Stimulated activated CD4-positive, alpha-beta T cell treated with anti-CD3 and anti-CD28 coated beads, Interleukin-4, amount 100 ng/mL, for 48 hours (primary cell): ENCODE measurements around the gene TACC2.
A peak's percentile ranks its signal among the peaks of the same experiment; 100 is the strongest.

Experiments used
- DNase-seq, 2 donors: peaks; one replicate each; pipeline ENCODE4 v3.0.0-alpha.2; 2020; ENCODE audit warnings: low read depth in 2 of 2

The TACC2 gene

GRCh38 chr10:122251459-122252255 is 262.7 kb downstream of the TACC2 start:
- DNase-seq = no peak

- no peak for DNase-seq
Measured at GRCh38 chr10:122252805-122253204, 263.8 kb downstream of the TACC2 start.

GRCh38 chr10:122253605-122254004 is 264.6 kb downstream of the TACC2 start:
- no peak for DNase-seq

GRCh38 chr10:122254831-122255230 is 265.9 kb downstream of the TACC2 start:
- no peak for DNase-seq

- no peak for DNase-seq
Measured at GRCh38 chr10:122255509-122256301, 266.7 kb downstream of the TACC2 start.

- no peak for DNase-seq
Measured at GRCh38 chr10:122257041-122257440, 268.1 kb downstream of the TACC2 start.

- DNase-seq = no peak
Measured at GRCh38 chr10:122258136-122259074, 269.4 kb downstream of the TACC2 start.

- no peak for DNase-seq
Measured at GRCh38 chr10:122259075-122259466, 270.1 kb downstream of the TACC2 start.

- DNase-seq = no peak
Measured at GRCh38 chr10:122261584-122261983, 272.6 kb downstream of the TACC2 start.

- no peak for DNase-seq
Measured at GRCh38 chr10:122263971-122264370, 275.0 kb downstream of the TACC2 start.

- no peak for DNase-seq
Measured at GRCh38 chr10:122264436-122264835, 275.5 kb downstream of the TACC2 start.

GRCh38 chr10:122264931-122265330 is 276.0 kb downstream of the TACC2 start:
- no peak for DNase-seq

GRCh38 chr10:122265896-122266295 is 276.9 kb downstream of the TACC2 start:
- DNase-seq = no peak

GRCh38 chr10:122267849-122268737 is 279.1 kb downstream of the TACC2 start:
- peak; percentile 28 to 47 for DNase-seq

- DNase-seq = no peak
Measured at GRCh38 chr10:122269059-122269687, 280.2 kb downstream of the TACC2 start.

GRCh38 chr10:122271076-122271475 is 282.1 kb downstream of the TACC2 start, which contains the start of gene BTBD16:
Gene BTBD16, plus strand, starts transcription at chr10:122271296. Its CDS starts 3,786 bp downstream, at chr10:122275082.
- DNase-seq = no peak

- no peak for DNase-seq
Measured at GRCh38 chr10:122273966-122274545, 285.1 kb downstream of the TACC2 start.

- no peak for DNase-seq
Measured at GRCh38 chr10:122276611-122277208, 287.7 kb downstream of the TACC2 start.

- DNase-seq = no peak
Measured at GRCh38 chr10:122277526-122278136, 288.7 kb downstream of the TACC2 start.
